ENCODE measurements around the gene HSPA12A. TPM values are rescaled to one million over a fixed set of nuclear protein-coding genes. Genes with fewer than 3 reads are reported as not detected.

Gene HSPA12A
- total RNA-seq, 1 donor from 2014 or later, result 7.4 TPM

DNA sequence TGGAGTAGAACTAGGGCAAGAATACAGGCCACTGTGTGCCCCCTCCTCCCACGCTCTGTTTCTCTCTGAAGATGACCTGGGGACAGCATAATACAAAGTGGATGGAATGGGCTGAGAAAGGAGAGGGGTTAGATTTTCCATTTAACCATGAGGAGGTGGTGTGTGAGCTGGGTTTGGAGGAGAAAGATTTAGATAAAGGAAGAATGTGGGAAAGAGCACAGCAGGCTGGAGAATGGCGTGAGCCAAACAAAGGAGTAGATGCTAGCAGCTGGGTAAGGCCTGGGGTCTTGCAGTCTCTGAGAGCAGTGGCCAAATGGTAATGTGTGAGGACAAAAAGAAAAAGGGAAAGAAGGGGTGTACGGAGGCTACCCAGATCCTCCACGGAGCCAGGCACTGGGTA, 113.0 kb downstream of the HSPA12A start:
- Histone ChIP-seq H3K4me1 (no peaks in the 10 kb centered on the region), H3K9me3 (no peaks in the 10 kb centered on the region), H3K27me3 (peaks cover 7% of the 10 kb centered on the region), H3K4me3 (no peak overlapping the region), H3K36me3 (no peaks in the 10 kb centered on the region), H3K27ac (no peak overlapping the region)
- no peak for ATAC-seq
- intact Hi-C loops (cut with DNase I), result no loop called here
- no peak for DNase-seq
- TF ChIP-seq, protein P1, sequence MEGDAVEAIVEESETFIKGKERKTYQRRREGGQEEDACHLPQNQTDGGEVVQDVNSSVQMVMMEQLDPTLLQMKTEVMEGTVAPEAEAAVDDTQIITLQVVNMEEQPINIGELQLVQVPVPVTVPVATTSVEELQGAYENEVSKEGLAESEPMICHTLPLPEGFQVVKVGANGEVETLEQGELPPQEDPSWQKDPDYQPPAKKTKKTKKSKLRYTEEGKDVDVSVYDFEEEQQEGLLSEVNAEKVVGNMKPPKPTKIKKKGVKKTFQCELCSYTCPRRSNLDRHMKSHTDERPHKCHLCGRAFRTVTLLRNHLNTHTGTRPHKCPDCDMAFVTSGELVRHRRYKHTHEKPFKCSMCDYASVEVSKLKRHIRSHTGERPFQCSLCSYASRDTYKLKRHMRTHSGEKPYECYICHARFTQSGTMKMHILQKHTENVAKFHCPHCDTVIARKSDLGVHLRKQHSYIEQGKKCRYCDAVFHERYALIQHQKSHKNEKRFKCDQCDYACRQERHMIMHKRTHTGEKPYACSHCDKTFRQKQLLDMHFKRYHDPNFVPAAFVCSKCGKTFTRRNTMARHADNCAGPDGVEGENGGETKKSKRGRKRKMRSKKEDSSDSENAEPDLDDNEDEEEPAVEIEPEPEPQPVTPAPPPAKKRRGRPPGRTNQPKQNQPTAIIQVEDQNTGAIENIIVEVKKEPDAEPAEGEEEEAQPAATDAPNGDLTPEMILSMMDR (IDR thresholded peaks at IDR 0.05), result no peak

DNA sequence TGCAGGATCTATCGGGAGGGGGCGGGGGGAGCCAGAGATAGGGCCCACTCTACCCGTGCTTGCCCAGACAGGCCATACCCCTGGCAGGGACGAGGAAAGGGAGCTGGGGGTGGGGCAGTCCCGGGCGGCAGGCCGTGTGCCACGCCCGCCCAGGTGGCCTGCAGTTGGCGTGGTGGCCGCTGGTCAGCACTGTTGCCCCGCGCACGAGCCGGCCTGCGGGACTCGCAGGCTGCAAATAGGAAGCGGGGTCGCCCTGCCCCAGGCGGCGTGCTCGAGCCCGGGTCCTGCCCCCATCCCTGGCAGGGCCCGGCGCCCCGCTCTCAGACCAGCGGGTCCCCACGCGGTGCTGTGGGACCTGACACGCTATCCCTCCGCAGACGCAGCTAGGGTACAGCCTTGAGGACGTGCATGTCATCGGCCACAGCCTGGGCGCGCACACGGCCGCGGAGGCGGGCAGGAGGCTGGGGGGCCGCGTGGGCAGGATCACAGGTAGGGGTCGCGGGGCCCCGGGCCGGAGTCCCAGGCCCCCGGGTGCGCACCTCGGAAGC, 114.9 kb downstream of the HSPA12A start:
- intact Hi-C loops (cut with DNase I), result no loop called here
- TF ChIP-seq, protein P1 (IDR thresholded peaks at IDR 0.05), result peak; percentile 33
- peak; percentile 73 for ATAC-seq
- no peak for DNase-seq
- Histone ChIP-seq H3K36me3 (no peaks in the 10 kb centered on the region), H3K27ac (no peak overlapping the region), H3K4me3 (no peak overlapping the region), H3K27me3 (peaks cover 7% of the 10 kb centered on the region), H3K4me1 (no peaks in the 10 kb centered on the region), H3K9me3 (no peaks in the 10 kb centered on the region)

DNA sequence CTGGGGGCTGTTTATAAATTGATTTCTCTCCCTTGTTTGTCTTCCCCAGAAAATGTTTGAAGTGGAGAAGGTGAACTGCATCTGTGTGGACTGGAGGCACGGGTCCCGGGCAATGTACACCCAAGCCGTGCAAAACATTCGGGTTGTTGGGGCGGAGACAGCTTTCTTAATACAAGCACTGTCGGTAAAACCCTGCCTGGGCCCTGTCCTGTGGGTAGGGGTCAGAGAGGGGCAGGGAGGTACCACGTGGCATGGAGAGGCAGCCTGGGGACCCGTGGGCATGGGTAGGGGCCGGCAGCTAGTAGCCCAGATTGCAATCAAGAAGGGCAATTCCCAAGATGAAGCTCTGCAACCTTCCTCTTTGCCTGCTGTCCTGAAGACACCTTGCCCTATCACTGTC, 115.6 kb downstream of the HSPA12A start:
- no peak for DNase-seq
- Histone ChIP-seq H3K9me3 (no peaks in the 10 kb centered on the region), H3K36me3 (no peaks in the 10 kb centered on the region), H3K4me3 (no peak overlapping the region), H3K27ac (no peak overlapping the region), H3K4me1 (no peaks in the 10 kb centered on the region), H3K27me3 (peaks cover 7% of the 10 kb centered on the region)
- TF ChIP-seq, protein P1 (IDR thresholded peaks at IDR 0.05), result no peak
- no peak for ATAC-seq
- intact Hi-C loops (cut with DNase I), result no loop called here

DNA sequence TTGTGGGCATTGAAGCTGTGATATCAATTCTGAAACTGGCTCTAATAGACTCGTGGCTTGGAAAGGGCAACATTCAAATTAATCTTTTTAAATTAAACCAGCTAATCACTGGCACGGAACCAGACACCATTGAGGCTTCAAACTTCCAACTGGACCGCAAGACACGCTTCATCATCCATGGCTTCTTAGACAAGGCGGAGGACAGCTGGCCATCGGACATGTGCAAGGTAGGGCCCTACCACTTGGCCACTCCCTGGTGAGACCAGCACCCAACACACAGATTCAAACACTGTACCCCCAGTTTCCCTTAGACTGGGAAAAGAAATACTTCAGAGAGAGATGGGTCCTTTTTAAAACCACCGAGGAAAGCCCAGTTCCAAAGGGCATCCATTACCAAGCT, 116.5 kb downstream of the HSPA12A start:
- Histone ChIP-seq H3K36me3 (no peaks in the 10 kb centered on the region), H3K27ac (no peak overlapping the region), H3K4me3 (no peak overlapping the region), H3K27me3 (peaks cover 7% of the 10 kb centered on the region), H3K4me1 (no peaks in the 10 kb centered on the region), H3K9me3 (no peaks in the 10 kb centered on the region)
- TF ChIP-seq, protein P1 (IDR thresholded peaks at IDR 0.05), result no peak
- DNase-seq, result no peak
- intact Hi-C loops (cut with DNase I), result no loop called here
- ATAC-seq, result no peak

DNA sequence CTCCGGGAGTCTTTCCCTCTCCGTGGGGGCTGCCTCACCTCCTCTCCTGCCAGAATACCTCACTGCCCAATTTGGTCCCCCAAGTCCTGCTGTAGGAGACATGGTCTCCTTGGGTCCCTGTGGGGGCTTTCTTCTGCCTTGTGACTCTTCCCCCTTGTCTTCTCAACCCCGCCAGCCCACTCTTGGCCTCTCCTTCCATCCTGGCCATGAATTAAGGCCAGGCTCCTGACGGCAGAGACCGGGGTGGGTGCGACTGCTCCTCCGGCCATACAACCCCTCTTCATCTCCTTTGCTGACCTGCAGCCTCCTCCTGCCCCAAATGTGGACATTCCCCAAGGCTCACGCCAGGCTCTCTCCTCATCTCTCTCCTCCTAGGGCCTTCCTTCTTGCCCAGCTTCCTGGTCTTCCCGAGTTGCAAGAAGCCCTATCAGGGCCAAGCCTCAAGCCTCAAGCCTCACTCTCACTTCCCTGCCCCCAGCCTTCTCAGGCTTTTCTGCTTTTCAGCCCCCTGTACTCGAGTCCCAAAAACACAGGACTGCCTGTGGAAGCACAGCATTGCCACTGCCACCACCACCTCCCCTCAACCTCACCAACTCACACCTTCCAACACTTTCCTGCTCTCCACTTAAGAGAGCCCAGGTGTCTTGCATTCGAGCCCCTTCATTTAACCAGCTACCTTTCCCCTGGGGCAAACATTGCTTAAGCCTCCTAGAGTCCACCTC, 120.3 kb downstream of the HSPA12A start:
- Histone ChIP-seq H3K9me3 (no peaks in the 10 kb centered on the region), H3K4me1 (no peaks in the 10 kb centered on the region)
- DNase-seq, result no peak

More for the DNA sequence above, 120.3 kb downstream of the HSPA12A start:
- no peak for ATAC-seq
- TF ChIP-seq, protein P1 (IDR thresholded peaks at IDR 0.05), result no peak
- Histone ChIP-seq H3K36me3 (no peaks in the 10 kb centered on the region), H3K27ac (no peak overlapping the region), H3K27me3 (peaks cover 5% of the 10 kb centered on the region), H3K4me3 (no peak overlapping the region)
- intact Hi-C loops (cut with DNase I), result no loop called here

Measured in upper lobe of right lung (tissue), 1 donor.